RWPE2 (cell line): ENCODE results near the gene TEX54.

Experiments
- ATAC-seq: fragments of 200-7000 bp; cut with Tn5 transposase; 3 replicates; pipeline ENCODE4 v1.9.1; 2021; ENCODE audit warnings: low read depth
- DNase-seq: peaks from one replicate; pipeline ENCODE4 v3.0.0-alpha.2; 2020; ENCODE audit warnings: low spot score
- H3K27ac ChIP-seq: fragments of 450-650 bp; 2 replicates; pipeline ENCODE4 v1.5.1; 2017; ENCODE audit warnings: mild to moderate bottlenecking; ENCODE audit not compliant: poor library complexity, severe bottlenecking
- H3K27me3 ChIP-seq: fragments of 250-450 bp; sonication (Bioruptor Pico); 2 replicates; pipeline ENCODE4 v1.5.1; 2021; ENCODE audit warnings: mild to moderate bottlenecking, moderate library complexity; ENCODE audit not compliant: insufficient read depth, poor library complexity, severe bottlenecking
- H3K36me3 ChIP-seq: fragments of 250-450 bp; sonication (Bioruptor Pico); 2 replicates; pipeline ENCODE4 v1.5.1; 2020; ENCODE audit warnings: low read depth, mild to moderate bottlenecking, moderate library complexity
- H3K4me1 ChIP-seq: fragments of 250-450 bp; sonication (Bioruptor Pico); 2 replicates; pipeline ENCODE4 v1.5.1; 2021; ENCODE audit warnings: mild to moderate bottlenecking, moderate library complexity; ENCODE audit not compliant: insufficient read depth, poor library complexity, severe bottlenecking
- H3K4me3 ChIP-seq: fragments of 250-450 bp; sonication (Bioruptor Pico); 2 replicates; pipeline ENCODE4 v1.5.1; 2021; ENCODE audit warnings: mild to moderate bottlenecking, moderate library complexity; ENCODE audit not compliant: severe bottlenecking
- H3K9me3 ChIP-seq: fragments of 250-450 bp; sonication (Bioruptor Pico); 2 replicates; pipeline ENCODE4 v1.5.1; 2021; ENCODE audit warnings: mild to moderate bottlenecking, moderate library complexity; ENCODE audit not compliant: severe bottlenecking
- TF ChIP-seq, protein P1 (sequence below): fragments of 450-650 bp; IDR thresholded peaks from one replicate; pipeline ENCODE4 v1.5.1; 2017; ENCODE audit warnings: mild to moderate bottlenecking, moderate library complexity; ENCODE audit not compliant: poor library complexity, severe bottlenecking

Gene TEX54

DNA sequence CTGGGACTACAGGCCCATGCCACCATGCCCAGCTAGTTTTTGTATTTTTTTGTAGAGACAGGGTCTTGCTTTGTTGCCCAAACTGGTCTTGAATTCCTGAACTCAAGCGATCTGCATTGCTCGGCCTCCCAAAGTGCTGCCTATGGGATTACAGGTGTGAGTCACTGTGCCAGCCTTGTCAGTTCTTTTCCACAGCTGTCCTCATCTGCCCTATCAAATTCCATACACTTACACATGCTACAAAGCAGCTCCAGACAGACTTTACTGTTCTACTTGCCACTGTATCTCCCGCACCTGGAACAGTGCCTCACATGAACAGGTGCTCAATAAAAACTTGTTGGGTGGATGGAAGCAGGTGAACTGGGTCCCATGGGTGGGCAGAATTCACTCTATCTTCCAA is 9.0 kb downstream of the TEX54 start:
- Histone ChIP-seq H3K36me3 (peaks cover 87% of the 10 kb centered on the region), H3K4me1 (no peaks in the 10 kb centered on the region), H3K9me3 (no peaks in the 10 kb centered on the region), H3K4me3 (no peak overlapping the region), H3K27me3 (no peaks in the 10 kb centered on the region), H3K27ac (no peak overlapping the region)
- peak; percentile 52; the same call in 2 of the 3 replicates for ATAC-seq
- TF ChIP-seq, protein P1, sequence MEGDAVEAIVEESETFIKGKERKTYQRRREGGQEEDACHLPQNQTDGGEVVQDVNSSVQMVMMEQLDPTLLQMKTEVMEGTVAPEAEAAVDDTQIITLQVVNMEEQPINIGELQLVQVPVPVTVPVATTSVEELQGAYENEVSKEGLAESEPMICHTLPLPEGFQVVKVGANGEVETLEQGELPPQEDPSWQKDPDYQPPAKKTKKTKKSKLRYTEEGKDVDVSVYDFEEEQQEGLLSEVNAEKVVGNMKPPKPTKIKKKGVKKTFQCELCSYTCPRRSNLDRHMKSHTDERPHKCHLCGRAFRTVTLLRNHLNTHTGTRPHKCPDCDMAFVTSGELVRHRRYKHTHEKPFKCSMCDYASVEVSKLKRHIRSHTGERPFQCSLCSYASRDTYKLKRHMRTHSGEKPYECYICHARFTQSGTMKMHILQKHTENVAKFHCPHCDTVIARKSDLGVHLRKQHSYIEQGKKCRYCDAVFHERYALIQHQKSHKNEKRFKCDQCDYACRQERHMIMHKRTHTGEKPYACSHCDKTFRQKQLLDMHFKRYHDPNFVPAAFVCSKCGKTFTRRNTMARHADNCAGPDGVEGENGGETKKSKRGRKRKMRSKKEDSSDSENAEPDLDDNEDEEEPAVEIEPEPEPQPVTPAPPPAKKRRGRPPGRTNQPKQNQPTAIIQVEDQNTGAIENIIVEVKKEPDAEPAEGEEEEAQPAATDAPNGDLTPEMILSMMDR = no peak
- no peak for DNase-seq

GRCh38 chr11:62817129-62817528 is 15.5 kb downstream of the TEX54 start:
- Histone ChIP-seq H3K27me3 (no peaks in the 10 kb centered on the region), H3K4me1 (no peaks in the 10 kb centered on the region), H3K4me3 (no peak overlapping the region), H3K27ac (no peak overlapping the region), H3K36me3 (peaks cover 45% of the 10 kb centered on the region), H3K9me3 (no peaks in the 10 kb centered on the region)
- ATAC-seq (no peak), DNase-seq (no peak)
- TF ChIP-seq, protein P1 = no peak

- DNase-seq (no peak), ATAC-seq (no peak)
- TF ChIP-seq, protein P1 = no peak
- Histone ChIP-seq H3K27ac (no peak overlapping the region), H3K4me1 (no peaks in the 10 kb centered on the region), H3K36me3 (peaks cover 40% of the 10 kb centered on the region), H3K9me3 (no peaks in the 10 kb centered on the region), H3K27me3 (no peaks in the 10 kb centered on the region), H3K4me3 (no peak overlapping the region)
Measured at GRCh38 chr11:62816557-62816956, 16.1 kb downstream of the TEX54 start.

GRCh38 chr11:62811659-62812058 is 21.0 kb downstream of the TEX54 start:
- ATAC-seq = no peak
- no peaks in the 10 kb centered on the region for H3K27me3 ChIP-seq
- H3K27ac ChIP-seq = no peak overlapping the region
- DNase-seq = no peak
- no peaks in the 10 kb centered on the region for H3K9me3 ChIP-seq
- TF ChIP-seq, protein P1 = no peak
- H3K4me3 ChIP-seq = no peak overlapping the region
- H3K36me3 ChIP-seq = peaks cover 7% of the 10 kb centered on the region
- H3K4me1 ChIP-seq = no peaks in the 10 kb centered on the region

GRCh38 chr11:62810748-62811147 is 21.9 kb downstream of the TEX54 start:
- no peaks in the 10 kb centered on the region for H3K4me1 ChIP-seq
- no peak overlapping the region for H3K27ac ChIP-seq
- ATAC-seq = no peak
- no peak for DNase-seq
- H3K9me3 ChIP-seq = no peaks in the 10 kb centered on the region
- TF ChIP-seq, protein P1 = no peak
- no peak overlapping the region for H3K4me3 ChIP-seq
- peaks cover 1% of the 10 kb centered on the region for H3K36me3 ChIP-seq
- no peaks in the 10 kb centered on the region for H3K27me3 ChIP-seq
